Ramos (cell line): ENCODE results near the gene RAPGEF2.

Experiments used
- in situ Hi-C: fragments of 300-500 bp; cut with MboI; formaldehyde crosslinking; loops from one replicate; pipeline ENCODE4 v1.14.3; 2022; ENCODE audit warnings: low sequenced_read_pairs; ENCODE audit not compliant: unreplicated experiment

The RAPGEF2 gene

DNA sequence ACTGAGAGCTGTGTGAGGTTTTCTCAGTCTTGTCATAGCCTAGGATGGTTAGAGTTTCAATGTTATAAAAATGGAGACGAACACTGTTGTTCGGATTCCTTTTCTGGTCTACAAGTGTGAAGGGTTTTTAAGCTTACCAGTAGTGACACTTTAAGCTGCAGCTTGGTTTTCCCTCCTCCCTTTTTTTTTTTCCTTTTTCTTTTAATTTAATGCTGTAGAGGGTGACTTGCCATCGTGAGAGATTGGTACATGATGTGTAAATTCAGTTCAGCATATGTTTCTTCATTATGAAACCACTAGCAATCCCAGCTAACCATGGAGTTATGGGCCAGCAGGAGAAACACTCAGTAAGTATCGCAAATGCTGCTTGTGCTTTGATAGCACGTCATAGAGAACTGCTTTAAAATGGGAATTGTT, 165.0 kb downstream of the RAPGEF2 start:
- in situ Hi-C loops: no loop called here

DNA sequence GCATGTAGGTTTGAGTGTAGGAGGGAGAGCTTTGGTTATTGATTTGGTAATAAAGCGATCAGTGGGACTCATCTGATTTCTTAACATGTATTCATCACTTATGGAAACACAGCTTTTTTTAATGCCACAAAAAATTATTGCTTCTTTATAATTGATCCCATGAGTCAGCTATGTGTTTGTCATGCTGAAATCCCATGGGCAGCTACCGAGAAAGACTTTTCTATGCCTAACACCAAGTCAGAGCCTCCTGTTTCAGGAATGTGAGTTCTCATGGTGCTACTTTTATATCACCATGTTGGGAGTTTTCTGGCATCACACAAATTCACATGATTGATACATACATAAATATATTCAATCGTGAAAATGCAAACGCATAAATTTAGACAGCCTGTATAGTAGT, 165.7 kb downstream of the RAPGEF2 start:
- in situ Hi-C loops: no loop called here

DNA sequence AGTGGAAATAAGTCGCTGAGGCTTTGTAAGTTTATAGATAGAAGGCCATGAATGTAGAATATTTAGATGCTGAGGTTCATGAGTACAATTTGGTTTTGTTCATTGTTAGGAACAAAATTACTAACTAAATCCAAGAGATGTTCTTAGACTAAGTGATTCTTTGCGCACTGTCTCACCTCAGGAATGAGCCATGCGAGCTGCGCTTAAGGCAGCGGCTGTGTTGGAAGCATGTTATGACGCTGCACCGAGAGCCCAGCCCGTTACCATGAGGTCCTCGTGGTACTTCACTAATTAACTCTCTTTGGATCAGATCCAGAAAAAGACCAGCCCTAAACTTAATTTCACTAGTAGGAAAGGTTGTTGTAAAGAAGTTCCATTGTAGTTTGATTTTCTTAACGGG, 166.2 kb downstream of the RAPGEF2 start:
- in situ Hi-C loops: no loop called here

DNA sequence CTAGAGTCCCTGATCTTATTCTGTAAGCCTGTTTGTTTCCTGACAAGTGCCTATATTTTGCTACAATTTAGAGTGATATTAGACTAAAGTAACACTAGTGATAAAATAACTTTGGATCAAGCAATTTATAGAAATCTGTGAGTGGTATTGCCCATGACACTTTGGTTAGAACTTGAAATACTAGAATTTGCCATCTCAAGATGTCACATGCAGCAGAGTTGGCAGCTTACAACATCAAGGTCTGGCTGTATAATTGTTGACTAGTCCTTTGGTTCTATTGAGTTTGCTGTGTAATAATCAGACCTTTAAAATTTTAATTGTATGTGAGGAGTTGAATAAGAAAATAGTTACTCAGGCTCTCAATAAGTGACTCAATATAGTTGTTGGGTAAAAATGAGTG, 167.1 kb downstream of the RAPGEF2 start:
- in situ Hi-C loops: no loop called here

DNA sequence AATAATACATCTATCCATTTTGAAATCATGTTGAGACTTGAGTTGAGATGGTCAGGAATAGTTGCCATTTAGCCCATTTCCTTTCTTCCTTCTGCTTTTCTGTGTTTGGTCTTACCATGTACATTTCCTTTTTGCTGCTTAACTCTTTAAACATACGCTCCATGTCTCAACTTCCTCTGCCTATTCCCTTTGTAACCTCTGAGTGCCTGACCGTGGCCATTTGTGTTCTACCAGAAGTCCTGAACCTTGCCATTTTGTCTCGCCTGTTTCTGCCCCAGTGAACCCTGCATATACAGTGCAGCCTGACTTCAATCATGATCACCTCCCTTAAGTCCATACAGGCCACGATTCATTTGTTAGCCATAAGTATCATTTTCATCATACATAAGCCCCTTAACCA, 169.0 kb downstream of the RAPGEF2 start:
- in situ Hi-C loops: no loop called here

DNA sequence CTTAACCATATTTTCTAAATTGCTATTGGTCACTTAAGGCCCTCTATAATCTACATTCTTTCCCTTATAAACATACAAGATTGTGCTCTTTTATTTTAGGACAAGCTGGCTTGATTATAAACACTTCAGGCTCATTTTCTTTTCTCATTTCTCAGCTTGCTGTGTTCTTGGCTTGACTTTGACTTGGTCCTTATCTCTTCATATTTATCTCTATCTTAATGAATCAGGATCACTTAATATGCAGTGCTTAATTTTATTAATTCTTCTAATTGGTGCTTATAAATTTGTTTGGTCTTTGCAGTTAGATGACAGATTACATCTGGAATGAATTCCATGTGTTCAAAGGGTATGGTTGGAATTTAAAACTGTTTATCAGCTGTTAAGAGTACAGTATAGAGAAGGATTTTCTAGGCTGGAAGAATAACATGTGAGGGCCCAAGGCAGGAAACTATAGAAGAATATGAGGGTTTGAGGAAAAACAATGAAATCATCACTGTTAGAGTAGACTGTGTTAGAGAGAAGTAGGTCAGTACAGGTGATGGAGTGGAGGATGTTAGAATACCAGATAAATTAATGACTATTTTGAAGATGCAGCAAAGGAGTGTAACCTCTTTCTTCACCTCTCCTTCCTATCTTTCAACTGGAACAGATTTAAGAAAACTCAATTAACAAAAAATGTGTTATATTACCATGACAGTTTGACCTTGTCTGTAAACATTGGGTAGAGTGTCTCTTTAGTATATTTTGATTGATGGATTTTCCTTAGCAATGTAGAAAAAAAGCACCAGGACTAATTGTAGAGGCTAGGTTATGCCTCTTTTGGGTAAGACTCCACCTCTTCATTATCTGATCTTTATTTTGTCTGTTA, 169.6 kb downstream of the RAPGEF2 start:
- in situ Hi-C loops: no loop called here

DNA sequence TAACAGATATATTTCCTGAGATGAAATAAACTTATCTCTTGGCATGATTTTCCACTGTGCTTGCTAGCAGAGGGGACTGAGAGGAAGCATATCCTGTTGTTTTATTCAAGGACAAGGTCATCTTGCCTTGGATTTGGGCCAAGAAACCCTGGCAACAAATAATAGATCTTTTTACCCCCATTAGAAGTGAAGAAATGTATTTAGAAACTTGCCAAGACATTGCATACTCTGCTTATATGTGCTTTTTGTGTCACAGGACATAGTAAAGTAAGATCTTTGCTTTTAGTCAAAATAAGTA, 170.2 kb downstream of the RAPGEF2 start:
- in situ Hi-C loops: no loop called here

DNA sequence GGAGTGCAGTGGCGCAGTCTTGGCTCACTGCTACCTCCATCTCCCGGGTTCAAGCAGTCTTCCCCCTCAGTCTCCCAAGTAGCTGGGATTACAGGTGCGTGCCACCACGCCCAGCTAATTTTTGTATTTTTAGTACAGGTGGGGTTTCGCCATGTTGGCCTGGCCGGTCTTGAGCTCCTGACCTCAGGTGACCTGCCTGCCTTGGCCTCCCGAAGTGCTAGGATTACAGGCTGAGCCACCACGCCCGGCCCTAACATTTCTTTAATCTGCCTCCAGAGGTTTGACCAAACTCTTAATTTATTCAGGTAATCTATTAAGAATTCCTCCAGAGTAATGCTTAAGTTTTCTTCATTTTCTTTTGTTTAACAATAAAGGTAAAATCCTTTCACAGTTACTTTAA, 171.0 kb downstream of the RAPGEF2 start:
- in situ Hi-C loops: no loop called here

DNA sequence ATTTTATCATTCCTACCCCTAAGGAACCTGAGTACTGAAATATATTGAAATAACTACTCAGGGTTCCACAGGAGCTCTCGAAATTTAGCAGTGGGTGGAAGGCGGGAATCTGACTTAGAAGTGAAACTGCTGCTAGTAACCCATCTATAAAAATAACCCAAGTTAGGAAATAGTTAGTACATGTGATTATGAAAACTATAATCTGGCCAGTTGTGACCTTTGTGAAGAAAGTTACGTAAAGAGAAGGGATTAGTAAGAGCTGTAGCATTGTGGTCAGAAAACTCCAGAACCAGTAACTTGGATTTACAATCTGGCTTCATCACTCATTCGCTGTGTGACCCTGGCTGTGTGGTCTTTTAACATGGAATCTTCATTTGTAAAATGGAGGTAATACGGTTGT, 175.5 kb downstream of the RAPGEF2 start:
- in situ Hi-C loops: no loop called here

DNA sequence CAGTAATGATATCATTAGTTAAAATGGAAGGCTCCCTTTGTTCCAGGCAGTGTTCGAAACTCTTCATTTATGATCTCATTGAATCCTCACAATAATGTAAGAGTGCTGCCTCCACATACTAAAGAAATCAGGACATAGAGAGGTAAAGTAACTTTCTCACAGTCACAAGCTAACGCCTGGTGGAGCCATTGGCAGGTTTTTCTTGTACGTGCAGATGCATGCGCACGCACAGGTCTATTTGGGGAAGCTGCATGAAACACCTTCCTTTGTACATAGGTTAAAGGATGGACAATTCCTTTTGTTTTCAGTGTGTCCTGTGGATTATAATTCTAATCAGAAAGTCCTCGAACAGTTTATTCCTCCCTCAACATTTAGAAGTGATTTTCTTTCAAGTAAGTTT, 176.2 kb downstream of the RAPGEF2 start:
- in situ Hi-C loops: no loop called here

DNA sequence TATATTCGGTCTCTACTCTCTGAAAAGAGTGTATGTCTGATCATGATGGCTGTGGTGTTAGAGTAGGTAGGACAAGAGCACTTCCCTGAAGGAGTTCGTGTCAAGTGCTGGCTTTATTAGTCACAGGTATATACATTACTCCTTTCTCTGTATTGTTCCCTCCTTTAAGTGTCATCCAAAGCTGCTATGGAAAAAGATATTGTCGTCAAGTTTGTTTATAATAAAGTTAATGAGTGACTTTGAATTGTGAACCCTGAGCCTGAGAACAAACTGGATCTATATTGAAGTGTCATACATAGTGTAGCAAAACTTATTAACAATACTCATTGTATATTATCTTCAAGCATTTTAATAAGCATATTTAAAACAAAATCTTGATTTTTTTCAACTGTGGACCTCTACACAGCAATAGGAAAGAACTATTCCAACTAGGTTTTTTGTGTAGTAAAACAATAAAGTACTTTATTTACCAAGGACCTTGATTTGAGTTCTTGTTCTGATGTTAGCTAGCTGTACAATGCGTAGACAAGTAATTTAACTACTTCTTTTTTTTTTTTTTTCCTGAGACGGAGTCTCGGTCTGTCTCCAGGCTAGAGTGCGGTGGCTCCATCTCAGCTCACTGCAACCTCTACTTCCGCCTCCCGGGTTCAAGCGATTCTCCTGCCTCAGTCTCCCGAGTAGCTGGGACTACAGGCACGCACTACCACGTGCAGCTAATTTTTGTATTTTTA, 177.7 kb downstream of the RAPGEF2 start:
- in situ Hi-C loops: no loop called here

DNA sequence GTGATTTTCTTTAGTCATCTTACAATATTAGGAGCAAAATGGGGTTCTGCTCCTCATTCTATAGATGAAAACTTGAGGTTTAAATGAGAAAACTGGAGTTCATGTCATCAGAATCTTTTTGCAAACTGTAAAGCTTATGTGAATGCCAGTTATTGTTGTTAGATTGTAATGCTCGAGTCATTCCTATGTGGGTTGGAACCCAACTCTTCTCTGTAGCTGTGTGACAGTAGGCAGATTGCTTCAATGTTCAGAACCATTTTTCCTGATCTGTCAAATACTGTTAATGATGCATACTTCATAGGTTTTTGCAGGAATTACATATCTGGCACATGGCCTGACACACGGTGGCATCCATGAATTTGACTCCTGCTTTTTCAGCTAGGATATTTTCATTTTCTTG, 178.9 kb downstream of the RAPGEF2 start:
- in situ Hi-C loops: no loop called here

DNA sequence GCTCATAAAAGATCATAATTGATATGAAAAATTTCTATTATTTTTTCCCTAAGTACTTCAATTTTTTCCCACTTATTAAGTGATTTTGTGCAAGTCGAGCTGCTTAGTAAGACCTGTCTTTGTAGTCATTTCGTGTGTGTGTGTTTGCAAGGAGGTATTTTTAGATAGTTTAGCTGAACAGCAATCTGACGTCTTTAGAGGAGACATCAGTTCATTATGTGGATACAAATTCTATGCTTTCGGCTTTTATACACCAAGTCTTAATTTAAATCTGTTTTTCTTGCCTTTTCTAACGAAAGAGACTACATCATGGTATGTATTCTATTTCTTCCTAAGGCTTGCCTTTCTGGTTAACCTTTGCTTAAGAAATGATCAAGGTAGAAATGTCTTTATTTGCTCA, 179.4 kb downstream of the RAPGEF2 start:
- in situ Hi-C loops: no loop called here

DNA sequence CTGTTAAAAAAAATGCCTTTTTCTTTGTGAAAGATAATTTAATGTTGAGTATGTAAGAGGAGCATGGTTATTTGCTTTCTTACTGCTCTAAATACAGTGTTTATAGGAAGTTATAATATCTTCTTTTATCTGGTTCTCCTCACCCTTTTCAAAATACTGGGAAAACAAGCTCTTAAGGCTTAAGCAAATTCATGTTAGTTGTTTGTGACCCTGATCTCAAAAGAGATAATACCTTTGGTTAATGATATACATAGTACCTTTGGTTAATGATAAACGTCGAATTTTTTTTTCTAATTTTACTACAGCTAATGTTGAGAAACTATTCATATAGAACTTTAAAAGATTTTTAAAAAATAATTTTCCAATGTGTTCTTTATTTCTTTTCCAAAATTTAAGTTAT, 180.1 kb downstream of the RAPGEF2 start:
- in situ Hi-C loops: no loop called here

DNA sequence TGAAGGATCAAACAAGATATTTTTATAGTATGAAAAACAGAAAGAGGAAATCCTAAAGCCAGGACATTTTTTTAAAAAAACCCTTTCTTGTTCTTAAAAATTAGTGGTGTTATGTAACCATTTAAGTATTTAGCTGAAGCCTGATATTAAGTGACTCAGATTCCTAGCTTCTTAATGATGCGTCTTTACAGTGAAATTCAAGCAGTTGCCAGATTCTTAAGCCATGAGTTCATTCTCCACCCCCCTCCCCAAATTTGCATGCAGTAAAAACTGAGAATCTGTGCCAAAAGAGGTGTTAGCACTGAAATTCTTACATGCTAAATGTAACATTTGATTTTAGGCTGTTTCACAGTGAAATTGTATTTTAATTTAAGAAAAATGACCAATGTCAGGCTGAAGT, 180.8 kb downstream of the RAPGEF2 start:
- in situ Hi-C loops: no loop called here

DNA sequence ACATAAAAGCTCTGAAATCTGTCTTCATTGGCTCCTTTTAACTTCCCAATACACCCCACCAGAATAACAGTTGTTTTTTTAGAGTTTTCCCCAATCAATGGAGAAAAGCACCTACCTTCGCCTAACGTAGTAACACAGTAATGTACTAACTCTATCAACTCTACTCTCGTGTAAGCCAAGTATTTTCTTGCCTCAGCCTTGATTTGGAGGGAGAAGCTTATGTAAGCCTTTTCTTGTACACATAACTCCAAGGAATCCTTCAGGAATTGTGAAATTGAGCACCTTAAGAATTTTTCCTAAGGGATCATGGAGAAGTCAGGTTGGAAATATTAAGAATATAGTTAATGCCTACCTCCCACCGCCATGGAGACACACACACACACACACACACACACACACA, 181.2 kb downstream of the RAPGEF2 start:
- in situ Hi-C loops: no loop called here

DNA sequence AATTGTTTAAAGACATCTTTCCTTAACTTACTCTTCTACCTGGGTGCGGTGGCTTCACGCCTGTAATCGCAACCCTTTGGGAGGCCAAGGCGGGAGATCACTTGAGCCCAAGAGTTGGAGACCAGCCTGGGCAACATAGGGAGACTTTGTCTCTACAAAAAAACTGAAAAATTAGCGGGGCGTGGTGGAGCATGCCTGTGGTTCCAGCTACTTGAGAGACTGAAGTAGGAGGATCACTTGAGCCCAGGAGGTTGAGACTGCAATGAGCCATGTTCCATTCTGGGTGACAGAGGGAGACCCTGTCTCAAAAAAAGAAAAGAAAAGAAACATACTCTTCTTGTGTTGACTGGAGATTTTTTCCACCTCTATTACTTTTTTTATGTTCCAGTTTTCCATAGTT, 181.9 kb downstream of the RAPGEF2 start:
- in situ Hi-C loops: no loop called here

DNA sequence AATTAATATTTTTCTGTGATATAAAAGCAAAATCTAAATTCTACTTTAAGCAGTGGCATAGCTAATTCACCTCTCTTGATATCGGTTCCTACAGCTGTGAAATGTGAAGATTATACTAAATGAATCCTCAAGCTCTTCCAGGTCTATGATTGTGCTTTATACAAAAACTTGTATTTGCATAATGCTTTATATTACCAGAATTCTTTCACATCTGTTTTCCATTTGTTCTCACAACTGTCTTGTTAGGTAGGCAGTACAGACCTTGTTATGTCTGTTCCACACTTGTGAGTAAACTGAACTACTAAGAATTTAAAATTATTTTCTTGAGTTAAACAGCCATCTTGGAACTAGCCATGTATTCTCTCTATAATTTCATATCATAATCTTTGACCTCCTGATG, 184.9 kb downstream of the RAPGEF2 start:
- in situ Hi-C loops: no loop called here

DNA sequence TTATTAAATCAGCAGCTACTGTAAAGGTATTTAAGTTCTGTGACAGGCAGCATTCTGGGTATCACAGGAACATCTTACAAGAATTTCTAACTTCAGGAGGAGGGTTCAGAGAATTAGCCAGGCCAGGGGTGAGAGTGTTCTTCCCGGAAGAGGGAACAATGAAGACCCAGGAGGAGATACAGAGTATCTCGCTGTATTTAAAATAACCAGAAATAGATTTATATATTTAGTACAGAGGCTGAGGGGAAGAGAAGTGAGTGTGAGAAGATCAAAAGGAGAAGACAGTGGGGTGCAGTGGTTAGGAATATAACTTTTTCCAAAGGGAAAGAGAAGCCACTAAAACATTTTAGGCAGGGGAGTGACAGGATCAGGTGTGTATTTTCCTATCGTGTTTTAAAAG, 186.8 kb downstream of the RAPGEF2 start:
- in situ Hi-C loops: no loop called here

DNA sequence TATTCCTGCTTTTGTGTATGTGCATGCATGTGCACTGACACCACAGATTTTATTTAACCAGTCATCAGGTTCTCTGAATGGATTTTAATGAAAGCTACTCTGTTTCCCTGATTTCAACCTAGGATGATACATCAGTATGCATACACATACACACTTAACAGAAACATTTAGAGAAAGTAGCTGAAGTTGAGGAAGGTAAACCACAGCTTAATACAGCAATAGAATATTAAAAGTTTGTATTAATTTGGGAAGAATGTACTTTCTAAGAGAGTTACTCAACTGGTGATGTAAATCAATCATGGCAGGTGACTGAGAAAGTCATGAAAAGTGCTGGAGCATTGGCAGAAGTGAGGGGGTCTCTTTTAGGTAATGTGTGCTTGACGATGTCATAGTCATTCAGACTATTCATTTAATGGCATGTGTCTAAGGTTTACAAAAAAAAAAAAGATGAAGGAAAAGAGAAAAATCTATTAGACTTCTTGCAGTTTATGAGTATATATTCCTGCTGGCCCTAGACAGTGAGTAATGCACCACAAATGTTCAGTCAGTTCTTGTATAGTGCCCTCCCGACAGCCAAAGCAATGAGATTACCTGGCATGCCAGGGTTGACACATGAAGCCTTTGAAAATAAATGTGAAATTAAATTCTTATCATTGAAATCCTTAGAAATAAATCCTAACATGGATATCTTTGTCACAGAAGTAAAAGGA, 187.6 kb downstream of the RAPGEF2 start:
- in situ Hi-C loops: no loop called here

DNA sequence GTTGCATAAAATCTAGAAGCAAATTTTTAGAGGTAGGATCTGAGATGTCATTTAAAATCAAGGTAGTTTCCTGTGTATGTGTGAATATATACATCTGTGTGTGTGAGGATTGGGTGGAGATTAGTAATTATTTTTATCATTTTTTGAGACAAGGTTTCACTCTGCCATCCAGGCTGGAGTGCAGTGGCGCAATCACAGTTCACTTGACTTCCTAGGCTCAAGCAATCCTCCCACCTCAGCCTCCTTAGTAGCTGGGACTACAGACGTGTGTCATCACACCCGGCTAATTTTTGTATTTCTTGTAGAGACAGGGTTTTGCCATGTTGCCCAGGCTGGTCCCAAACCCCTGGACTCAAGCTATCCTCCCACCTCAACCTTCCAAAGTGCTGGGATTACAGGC, 188.3 kb downstream of the RAPGEF2 start:
- in situ Hi-C loops: no loop called here
